Measurements from ENCODE around the gene KAT14.

Gene KAT14

DNA sequence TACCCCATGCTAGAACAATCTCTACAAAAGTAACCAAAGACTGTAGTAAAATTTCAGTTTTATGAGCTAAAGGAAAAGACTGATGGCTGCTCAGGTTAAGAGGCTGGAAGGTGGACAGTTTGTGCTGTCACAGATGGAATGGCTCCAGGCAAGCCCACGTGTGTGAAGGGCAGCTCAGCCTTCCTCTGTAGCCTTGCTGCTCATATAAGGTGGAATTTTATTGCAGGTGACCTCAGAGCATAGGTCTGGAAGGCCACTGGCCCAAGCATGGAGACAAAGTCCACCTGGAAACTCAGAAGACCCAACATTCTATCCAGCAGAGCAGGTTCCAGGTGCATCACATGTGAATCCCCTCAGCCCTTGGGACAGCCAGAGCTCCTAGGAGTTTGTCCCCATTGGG, 53.6 kb downstream of the KAT14 start:
- TF ChIP-seq, protein P1, sequence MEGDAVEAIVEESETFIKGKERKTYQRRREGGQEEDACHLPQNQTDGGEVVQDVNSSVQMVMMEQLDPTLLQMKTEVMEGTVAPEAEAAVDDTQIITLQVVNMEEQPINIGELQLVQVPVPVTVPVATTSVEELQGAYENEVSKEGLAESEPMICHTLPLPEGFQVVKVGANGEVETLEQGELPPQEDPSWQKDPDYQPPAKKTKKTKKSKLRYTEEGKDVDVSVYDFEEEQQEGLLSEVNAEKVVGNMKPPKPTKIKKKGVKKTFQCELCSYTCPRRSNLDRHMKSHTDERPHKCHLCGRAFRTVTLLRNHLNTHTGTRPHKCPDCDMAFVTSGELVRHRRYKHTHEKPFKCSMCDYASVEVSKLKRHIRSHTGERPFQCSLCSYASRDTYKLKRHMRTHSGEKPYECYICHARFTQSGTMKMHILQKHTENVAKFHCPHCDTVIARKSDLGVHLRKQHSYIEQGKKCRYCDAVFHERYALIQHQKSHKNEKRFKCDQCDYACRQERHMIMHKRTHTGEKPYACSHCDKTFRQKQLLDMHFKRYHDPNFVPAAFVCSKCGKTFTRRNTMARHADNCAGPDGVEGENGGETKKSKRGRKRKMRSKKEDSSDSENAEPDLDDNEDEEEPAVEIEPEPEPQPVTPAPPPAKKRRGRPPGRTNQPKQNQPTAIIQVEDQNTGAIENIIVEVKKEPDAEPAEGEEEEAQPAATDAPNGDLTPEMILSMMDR (IDR thresholded peaks at IDR 0.05), result no peak

- TF ChIP-seq, protein P1 (IDR thresholded peaks at IDR 0.05), result no peak
Measured at GRCh38 chr20:18195931-18196330, 58.3 kb downstream of the KAT14 start.

DNA sequence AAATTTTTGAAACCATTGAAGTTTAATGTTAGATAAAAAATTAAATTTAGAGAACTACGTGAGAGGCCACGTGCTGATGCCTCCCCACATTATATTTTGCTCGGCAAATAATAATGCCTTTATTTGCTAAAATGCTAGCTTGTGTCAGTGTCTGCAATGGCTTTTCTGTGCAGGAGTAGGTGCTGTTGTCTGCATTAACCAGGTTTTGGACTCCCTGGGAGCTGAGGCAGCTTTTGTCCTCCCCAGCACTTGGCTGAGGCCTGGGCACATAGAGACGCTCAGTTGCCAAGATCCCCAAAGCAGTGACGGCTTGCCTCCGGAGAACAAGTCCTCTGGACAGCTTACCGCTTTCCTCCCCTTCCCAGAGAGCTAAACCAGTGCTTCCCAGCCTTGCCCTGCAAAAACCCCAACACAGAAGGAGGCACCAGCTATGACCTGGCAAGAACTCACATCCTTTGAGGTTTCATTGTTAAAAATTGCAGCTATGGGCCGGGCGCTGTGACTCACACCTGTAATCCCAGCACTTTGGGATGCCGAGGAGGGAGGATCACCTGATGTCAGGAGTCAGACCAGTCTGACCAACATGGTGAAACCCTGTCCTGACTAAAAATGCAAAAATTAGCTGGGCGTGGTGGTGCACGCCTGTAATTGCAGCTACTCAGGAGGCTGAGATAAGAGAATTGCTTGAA, 59.9 kb downstream of the KAT14 start:
- TF ChIP-seq, protein P1 (IDR thresholded peaks at IDR 0.05), result no peak

DNA sequence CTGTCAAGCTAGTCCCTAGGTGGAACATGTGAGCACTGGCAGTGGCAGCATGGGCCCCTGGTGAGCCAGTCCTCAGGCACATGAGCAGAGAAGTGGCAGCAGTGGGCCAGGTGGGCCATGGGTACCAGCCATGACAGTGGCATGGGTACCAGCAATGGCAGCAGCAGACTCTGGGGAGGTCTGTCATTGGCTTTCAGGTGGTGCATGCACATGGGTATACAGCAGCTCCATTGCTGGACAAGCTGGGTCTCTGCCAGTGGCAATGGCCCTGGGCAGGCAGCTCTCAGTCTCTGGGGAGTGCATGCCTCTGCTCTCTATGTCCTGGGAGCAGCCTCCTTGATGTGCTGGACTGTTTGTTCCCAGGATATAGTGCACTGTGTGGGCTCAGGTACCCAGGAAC, 65.3 kb downstream of the KAT14 start:
- TF ChIP-seq, protein P1 (IDR thresholded peaks at IDR 0.05), result no peak

DNA sequence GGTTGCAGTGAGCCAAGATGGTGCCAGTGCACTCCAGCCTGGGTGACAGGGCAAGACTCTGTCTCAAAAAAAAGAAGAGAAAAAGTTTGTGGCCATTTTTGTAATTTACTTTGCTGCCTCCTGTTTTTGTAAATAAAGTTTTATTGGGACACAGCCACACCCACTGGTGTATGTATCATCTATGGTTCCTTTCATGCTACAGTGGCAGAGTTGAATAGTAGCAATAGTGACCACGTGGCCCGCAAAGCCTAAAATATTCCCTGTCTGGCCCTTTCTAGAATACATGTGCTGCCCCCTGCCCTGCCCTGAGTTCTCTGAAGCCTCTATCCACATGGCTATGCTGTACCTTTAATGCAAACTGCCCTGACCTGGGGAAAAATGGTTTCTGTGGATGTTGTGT, 75.3 kb downstream of the KAT14 start:
- TF ChIP-seq, protein P1 (IDR thresholded peaks at IDR 0.05), result no peak

DNA sequence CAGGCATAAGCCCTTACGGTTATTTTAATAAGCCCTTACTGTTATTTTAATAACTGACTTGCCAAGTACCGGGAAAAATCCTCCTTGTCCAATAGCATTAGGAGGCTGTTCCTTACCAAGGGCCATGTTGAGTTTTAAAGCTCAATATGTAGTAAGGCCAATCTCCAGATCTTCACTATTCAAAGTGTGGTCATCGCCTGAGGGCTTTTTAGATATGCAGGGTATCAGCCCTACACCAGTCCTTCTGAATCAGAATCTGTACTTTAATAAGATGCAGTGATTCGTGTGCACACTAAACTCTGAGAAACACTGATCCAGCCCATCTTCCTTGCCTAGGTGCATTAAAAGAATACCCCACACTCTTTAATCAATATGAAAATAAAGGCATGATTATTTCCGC, 77.9 kb downstream of the KAT14 start:
- TF ChIP-seq, protein P1 (IDR thresholded peaks at IDR 0.05), result no peak

DNA sequence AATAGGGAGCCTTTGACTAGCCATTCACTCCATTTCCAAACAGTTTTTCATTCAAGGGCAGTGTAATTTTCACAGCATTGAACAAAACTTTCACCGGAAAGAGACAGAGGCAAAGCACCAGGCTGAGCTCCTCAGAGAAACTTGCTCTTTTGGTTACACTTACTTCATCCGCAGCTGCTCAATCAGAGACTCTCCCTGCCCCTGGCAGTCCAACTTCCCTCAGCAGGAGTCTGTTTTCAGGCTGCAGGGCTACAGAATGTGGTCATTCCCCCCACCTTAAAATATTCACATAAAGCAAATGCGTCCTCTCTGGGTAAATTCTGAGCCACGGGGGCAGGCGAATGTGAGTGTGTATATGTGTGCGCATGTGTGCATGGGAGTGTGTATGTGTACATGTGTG, 80.6 kb downstream of the KAT14 start:
- TF ChIP-seq, protein P1 (IDR thresholded peaks at IDR 0.05), result no peak

- TF ChIP-seq, protein P1 (IDR thresholded peaks at IDR 0.05), result no peak
Measured at GRCh38 chr20:18223409-18223808, 85.7 kb downstream of the KAT14 start.

All from LNCAP (cell line).